HG02840 (cell line): ENCODE results near the gene ADGB.
"Not testable (repeated sequence)": the region's sequence is repeated elsewhere in the genome, so short reads cannot be mapped to it uniquely, and the experiment has no call there.

Experiments used
- ATAC-seq: cut with Tn5 transposase; IDR thresholded peaks from one replicate; pipeline ENCODE4 v1.9.1; 2021; ENCODE audit warnings: mild to moderate bottlenecking, moderate library complexity, moderate number of reproducible peaks; ENCODE audit not compliant: unreplicated experiment, low FRiP score

Gene ADGB

DNA sequence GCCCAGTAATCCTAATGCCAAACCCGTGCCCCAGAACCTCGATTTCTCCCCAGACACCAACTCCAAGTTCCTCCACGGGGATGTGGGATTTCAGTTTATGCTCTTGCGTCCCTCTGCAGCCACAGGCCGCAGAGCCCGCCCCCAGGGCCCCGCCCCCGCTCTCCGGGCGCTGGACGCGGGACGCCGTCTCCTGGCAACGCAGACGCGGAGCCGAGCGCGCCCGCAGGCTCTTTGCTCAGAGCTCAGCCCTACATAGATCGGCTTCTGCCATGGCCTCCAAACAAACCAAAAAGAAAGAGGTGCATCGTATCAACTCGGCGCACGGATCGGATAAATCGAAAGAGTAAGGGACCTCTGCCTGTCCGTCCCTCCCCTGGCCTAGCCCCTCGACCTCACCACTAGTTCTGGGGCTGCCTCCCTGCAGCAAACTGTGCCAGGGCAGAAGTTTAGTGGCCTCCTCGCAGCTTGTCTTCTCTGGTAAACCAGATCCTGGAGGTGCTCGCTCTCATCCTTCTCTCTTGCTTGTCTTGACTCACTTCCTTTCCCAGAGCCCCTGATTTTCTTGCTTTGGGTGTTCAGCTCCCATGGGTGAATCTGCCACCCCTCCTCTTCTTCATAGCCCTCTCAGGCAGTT lies at the start of gene ADGB:
ADGB (plus strand) TSS at position 201 of the 634 bp plus-strand sequence; CDS start at position 270, 69 bp downstream.
- ATAC-seq, result no peak

DNA sequence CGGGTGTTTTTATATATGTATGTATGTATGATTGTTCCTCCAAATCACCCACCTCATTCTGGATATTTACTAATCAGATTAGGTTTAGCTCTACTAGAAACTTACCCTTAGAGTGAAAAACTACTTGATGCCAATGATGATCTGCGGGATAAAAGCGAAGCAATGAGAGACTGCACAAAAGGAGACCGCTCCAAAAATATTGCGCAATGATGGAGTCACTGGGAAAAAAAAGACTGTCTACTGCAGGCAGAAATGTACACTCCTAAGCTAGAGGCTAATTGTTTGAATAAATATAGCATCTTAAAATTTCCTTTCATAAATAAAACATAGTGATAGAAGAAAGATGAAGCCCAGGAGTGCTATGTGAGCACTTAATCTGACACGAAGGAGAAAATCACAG lies 47.9 kb upstream of the ADGB start:
- ATAC-seq, result no peak

DNA sequence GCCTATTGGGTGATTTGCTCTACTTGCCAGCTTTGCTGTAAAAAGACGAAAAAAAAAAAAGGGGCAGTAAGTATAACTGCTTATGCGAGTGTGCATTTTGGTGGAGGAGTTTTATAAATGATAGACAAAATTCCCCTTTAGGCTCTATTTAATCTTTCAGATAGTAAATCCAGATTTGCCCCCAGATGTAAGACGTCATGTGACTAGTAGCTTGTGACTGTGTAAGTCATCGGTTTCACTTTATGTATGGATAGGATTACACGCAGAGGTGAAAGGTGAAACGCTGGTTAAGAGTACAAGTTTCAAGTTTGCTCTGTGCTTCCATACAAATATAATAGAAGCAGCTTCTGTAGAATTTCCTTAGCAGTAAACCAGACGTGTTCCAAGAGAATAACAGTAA lies 47.2 kb upstream of the ADGB start:
- ATAC-seq, result no peak

DNA sequence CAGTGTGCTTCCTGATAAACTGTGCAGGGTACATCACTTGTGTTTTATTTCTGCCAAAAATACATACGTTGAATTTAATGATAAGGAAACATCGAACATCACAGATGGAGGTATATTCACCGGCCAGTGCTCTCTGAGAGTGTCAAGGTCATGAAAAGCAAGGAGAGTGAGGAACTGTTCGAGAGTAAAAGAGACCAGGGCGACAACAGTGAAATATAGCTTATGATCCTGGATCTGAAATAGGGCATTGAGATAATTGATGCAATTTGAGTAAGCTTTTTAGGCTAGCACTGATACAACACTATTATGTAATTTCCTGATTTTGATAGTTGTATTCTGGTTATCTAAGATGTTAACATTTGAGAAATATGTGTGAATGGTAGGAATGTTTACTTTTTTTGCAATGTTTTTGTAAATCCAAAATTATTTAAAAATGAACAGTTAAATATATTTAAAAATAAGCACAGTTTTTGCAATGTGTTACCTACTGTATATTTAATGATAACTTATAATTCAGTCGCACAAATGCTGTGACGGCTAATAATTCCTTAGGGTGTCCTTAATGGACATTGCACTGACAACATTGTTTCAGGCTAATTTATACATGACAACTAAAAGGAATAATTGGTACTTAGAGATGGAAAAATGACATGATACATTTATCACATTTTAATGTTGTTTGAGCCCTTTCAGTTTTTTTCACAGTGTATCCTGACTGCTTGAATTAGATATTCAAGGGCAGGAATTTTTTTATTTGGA lies 45.2 kb upstream of the ADGB start:
- ATAC-seq, result no peak

DNA sequence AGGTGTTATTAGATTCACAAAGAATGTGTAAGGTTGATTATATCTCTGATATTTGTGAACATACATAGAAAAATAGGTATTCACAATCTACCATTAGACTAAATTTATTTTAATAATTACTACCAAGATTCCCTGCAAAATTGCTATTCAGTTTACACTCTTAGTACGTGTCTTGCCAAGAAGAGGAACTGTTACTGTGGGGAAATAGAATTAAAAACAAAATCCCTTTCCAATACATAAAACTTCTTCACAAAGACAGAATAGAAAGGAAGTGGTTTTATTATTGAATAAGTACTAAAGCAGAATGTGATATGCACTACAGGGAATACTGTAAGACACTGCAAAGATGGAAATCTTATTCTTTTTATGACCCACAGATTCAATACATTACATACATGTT lies 38.2 kb upstream of the ADGB start:
- no peak for ATAC-seq

DNA sequence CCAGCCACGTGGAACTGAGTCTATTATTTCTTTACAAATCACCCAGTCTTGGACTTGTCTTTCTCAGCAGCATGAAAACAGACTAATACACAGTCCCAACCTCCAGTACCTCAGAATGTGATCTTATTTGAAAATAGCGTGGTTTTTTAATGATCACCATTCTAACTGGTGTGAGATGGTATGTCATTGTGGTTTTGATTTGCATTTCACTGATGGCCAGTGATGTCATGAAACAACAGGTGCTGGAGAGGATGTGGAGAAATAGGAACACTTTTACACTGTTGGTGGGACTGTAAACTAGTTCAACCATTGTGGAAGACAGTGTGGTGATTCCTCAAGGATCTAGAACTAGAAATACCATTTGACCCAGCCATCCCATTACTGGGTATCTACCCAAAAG lies 32.1 kb upstream of the ADGB start:
- ATAC-seq, result not testable (repeated sequence)

DNA sequence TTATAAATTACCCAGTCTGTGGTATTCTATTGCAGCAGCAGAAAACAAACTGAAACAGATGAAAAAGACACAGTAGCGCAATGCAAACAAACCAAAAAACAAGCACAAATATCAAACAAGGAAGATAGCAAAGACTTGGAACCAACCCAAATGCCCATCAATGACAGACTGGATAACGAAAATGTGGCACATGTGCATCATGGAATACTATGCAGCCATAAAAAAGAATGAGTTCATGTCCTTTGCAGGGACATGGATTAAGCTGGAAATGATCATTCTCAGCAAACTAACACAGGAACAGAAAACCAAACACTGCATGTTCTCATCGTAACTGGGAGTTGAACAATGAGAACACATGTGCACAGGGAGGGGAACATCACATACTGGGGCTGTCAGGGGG lies 30.2 kb upstream of the ADGB start:
- ATAC-seq, result not testable (repeated sequence)

DNA sequence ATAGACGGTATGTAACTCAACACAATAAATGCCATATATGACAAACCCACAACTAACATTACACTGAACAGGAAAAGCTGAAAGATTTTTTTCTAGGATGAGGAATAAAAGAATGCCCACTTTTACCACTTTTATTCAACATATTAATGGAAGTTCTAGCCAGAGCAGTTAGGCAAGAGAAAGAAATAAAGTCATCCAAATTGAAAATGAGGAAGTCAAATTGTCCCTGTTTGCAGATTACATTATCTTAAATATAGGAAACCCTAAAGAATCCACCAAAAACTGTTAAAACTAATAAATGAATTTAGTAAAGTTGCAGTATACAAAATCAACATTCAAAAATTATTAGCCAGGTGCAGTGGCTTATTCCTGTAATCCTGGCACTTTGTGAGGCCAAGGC lies 24.6 kb upstream of the ADGB start:
- no peak for ATAC-seq

DNA sequence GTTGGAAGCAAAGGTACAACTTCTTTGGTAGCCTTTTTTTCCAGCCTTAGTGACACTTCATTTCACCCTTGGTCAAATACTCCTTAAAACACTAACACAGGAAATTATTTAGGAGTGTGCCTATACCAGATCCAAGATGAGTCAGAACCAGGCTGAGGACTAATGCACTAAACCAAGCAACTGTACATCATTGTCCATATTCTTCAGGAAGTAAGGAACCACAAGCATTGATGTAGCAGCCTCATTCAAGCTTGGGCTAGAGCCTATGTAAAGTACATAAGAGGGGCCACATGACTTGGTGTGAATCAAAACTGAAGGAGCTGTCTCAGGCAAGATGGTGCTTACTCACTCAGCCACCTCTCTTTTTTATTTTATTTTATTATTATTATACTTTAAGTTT lies 20.7 kb upstream of the ADGB start:
- no peak for ATAC-seq

DNA sequence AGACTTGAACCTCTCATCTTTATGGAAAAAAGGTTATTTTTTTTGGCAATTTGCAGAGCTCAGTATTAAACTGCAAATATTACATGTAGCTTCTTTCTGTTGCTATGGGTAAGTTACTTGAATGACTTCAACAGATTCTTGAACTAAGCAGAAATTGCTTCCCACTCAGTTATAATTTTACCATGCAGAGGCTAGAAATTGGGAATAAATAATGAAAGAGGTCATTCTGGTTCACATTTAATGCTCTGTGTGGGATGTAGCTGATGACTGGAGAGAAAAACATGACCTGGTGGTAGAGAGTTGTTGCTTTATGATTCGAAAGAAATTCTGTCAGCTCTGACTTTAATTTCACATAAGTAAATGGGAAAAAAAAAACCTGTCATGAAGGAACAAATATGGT lies 16.8 kb upstream of the ADGB start:
- ATAC-seq, result no peak

DNA sequence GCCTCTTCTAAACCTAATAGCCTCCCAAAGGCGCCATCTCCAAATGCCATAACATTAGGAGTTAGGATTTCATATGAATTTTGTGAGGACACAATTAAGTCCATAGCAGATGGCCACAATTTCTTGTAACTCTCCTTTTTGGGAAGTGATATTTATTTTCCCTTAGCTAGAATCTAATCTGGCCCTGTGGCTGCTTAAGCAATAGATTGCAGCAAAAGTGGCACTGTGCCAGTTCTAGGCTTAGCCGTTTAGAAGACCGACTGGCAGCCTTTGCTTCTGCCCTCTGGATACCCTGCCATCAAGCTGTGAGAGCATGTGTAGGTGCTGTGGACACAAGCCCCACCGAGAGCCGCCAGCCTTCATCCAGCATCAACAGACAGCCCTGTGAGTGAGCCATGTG lies 15.9 kb upstream of the ADGB start:
- ATAC-seq, result no peak

DNA sequence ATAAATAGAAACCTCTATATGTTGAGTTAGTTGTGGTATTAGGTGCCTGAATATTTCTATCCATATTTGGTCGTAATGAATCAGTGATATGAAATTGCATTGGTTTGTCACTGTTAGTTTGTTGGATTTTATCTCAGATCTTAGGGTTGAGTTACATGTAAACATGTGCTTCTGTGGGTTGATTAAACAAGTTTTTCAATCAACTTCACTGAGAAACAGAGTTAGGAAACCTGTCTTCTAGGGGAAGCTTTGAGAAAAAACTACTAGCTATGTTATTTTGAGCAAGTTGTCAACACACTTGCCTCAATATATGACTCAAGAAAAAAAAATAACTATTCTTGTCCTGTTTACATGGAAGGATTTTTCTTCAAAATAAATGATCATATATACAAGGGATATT lies 14.8 kb upstream of the ADGB start:
- no peak for ATAC-seq

DNA sequence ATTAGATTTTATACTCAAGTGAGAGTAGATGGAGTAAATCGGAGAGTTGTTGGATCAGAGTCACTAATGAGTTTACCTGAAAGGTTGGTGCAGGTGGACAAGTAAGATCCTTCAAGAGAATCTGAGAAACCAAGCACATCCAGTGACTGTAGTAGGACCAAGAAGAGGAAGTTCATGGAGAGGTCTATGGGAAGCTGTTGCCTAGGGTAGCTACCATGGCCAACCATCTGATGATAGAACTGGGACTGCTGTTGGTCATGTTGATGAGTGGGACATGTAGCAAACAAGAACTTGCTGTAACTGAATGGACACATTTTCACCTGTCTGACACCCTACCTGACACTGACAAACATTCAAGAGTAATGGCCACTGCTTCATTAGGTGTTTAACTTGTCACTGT lies 11.3 kb upstream of the ADGB start:
- no peak for ATAC-seq

DNA sequence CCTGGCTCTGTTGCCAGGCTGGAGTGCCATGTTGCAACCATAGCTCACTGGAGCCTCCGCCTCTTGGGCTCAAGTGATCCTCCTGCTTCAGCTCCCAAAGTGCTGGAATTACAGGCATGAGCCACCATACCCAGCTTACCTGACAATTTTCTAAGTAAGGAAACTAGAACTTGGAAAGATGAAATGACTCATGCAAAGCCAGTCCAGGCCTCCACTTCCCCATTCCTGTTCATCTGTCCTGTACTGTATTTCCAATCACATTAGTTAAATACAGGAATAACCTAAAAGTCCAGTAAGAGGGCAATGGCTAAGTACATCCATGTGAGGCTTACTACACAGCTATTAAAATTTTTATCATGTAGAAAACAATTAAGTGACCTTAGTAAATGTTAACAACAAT lies 8.3 kb upstream of the ADGB start:
- no peak for ATAC-seq

DNA sequence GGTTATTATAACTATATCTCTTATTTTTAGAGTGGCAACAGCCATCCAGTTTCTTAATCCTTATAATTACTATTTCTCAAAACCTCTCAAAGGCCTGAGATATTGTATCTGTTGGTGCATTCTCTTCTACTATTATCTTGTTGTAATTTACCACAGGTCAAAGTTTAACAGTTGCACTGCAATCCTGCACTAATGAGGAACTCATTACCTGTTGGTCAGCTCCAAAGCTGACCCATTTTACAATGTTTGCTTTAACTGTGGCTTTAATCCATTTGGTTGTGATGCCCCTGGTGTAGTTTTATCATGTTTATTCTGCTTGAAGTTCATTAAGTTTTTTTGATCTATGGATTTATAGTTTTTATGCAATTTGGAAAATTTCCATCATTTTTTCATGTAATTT lies 6.3 kb upstream of the ADGB start:
- no peak for ATAC-seq

DNA sequence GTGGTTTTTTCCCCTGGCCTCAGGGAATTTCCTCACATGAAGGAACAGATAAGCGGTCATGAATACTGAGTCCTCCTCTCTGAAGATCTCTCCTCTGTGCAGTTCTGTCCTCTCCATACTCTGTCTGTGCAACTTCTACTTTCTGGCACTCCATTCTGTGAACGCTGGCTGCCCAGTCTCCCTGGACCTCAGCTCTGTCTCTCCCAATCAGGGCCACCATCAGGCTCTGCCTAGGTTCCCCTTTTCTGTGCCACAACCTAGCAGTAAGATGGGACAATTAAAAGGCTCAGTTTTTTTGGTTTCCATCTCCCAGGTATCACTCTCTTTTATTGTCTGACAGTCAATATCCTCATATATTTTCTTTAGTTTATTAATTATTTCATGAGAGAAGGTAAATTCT lies 4.8 kb upstream of the ADGB start:
- ATAC-seq, result no peak

DNA sequence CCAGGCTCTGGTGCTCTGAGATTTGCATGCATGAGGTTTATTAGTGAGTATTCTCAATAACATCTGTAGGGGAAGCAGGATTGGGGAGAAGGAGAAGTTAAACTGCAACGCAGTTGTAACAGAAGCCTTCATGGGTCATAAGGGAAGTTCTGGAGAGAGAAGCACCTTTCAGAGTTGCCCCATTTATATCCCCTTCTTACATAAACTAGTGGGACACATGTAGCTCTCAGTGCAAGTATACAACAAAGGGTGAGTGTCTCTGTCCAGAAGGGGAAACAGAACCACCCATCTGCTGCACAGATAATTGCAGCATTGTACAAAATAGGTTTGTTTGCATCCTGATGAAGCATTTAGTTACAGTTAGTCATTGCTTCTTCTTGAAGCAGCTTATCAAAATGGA lies 4.3 kb upstream of the ADGB start:
- no peak for ATAC-seq

DNA sequence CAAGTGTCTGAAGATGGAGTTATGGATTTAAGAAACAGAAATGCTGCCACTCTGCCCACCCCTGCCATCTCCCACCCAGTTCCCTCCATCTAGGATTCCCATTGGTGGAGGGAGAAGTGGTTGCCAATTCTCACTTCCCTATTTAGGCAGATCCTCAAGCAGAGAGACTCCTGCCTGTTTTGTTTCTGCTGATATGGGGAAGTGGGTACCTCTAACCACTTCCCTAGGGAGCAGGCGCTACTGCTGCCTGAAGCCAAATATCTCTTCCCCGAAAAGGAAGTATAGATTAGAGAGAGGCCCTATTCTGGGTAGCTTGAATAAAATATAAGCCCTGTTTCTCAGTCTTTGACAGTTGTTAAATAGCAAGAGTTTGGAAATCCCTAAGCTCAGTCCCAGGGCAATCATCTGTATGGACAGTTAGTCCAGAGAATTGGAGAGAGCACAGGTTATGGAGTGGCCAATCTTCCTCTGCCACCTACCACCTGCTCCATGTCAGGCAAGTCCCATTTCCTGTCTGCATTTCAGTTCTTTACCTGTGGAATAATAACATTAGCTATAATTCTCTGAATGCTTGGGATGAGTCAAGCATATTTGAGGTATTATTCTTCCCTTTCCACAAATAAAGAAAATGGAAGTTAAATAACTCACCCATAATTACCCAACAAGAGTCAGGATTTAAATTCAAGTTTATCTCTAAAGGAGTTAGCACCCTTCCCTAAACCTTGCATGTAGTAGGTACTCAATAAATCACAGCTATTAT lies 2.6 kb upstream of the ADGB start:
- ATAC-seq, result no peak

DNA sequence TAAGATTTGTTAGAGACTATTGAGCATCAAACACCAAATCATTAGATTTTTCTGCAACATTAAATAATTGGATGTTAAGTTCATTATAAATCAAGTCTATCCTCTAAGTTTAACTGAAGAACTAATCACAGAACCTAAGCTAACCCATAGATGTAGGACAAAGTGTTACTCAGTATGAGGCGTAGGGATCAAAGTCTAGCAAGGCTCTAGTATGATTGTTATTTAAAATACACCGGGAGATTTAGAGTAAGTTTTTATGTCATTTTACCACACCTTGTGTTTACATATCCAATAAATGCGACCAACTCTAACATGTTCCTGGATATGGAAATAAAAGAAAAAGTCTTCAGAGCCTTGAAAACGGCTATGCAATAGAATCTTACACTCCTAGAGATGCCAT lies 2.6 kb downstream of the ADGB start:
- no peak for ATAC-seq

DNA sequence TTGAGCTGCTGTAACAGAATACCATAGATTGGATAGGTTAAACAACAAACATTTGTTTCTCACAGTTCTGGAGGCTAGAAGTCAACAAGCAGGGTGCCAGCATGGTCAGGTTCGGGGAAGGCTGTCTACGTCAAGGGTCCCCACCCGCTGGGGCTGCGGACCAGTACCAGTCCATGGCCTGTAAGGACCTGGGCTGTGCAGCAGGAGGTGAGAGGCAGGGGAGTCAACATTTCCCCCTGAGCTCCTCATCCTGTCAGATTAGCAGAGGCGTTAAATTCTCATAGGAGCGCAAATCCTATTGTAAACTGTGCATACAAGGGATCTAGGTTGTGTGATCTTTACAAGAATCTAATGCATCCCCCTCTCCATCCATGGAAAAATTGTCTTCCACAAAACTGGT lies 3.8 kb downstream of the ADGB start:
- no peak for ATAC-seq

DNA sequence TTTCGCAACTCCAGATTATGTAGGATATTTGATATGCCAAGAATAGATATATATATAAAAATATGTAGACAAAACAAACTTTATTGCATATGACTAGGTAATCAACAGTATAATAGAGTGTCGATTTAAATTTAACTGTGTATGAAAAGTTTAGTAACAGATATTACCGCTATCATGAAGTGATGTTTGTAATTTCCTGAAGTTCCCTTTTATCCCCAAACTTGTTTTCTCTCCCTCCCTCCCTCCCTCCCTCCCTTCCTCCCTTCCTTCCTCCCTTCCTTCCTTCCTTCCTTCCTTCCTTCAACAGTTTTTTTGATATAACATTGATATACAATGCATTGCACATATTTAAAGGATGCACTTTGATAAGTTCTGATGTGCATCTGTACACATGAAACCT lies 15.2 kb downstream of the ADGB start:
- ATAC-seq, result no peak

DNA sequence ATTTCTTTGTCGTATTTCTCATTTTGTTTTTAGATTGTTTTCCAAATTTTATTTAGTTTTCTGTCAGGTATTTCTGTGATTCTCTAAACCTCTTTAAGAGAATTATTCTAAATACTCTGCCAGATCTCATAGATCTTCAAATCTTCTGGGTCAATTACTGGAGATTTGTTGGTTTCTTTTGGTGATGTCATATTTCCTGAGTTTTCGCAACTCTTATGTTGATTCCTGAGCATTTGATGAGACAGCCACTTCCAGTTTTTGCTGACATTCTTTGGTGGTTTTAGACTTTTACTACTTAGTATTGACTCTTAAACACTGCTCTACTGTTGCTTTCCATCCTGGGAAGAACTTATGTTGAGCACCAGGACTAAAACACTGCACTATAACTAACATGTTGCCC lies 21.9 kb downstream of the ADGB start:
- no peak for ATAC-seq
